GM21390 (cell line): Measurements from ENCODE around the gene PCDH19.
"Not testable (repeated sequence)": the region's sequence is repeated elsewhere in the genome, so short reads cannot be mapped to it uniquely, and the experiment has no call there.

Experiments used
- ATAC-seq: cut with Tn5 transposase; IDR thresholded peaks from one replicate; pipeline ENCODE4 v1.9.1; 2021; ENCODE audit not compliant: unreplicated experiment

PCDH19 gene

GRCh38 chrX:100409610-100410590, at the start of gene PCDH19:
Gene PCDH19, minus strand, starts transcription at chrX:100410273. Its CDS starts 1,676 bp downstream, at chrX:100408597.
- ATAC-seq = no peak

- no peak for ATAC-seq
Measured at GRCh38 chrX:100449696-100450608, 39.9 kb upstream of the PCDH19 start.

GRCh38 chrX:100447655-100448397, 37.8 kb upstream of the PCDH19 start:
- ATAC-seq = no peak

- ATAC-seq = no peak
Measured at GRCh38 chrX:100445593-100445992, 35.5 kb upstream of the PCDH19 start.

- ATAC-seq = not testable (repeated sequence)
Measured at GRCh38 chrX:100441321-100441720, 31.2 kb upstream of the PCDH19 start.

GRCh38 chrX:100440006-100440405, 29.9 kb upstream of the PCDH19 start:
- ATAC-seq = no peak

GRCh38 chrX:100435726-100436125, 25.7 kb upstream of the PCDH19 start:
- no peak for ATAC-seq

- no peak for ATAC-seq
Measured at GRCh38 chrX:100424012-100424411, 13.9 kb upstream of the PCDH19 start.

GRCh38 chrX:100418556-100418955, 8.5 kb upstream of the PCDH19 start:
- ATAC-seq = no peak

- no peak for ATAC-seq
Measured at GRCh38 chrX:100417681-100418080, 7.6 kb upstream of the PCDH19 start.

- peak; percentile 76 for ATAC-seq
Measured at GRCh38 chrX:100413229-100413628, 3.2 kb upstream of the PCDH19 start.

- ATAC-seq = no peak
Measured at GRCh38 chrX:100411802-100412715, 2.0 kb upstream of the PCDH19 start.

GRCh38 chrX:100410901-100411801, 1.1 kb upstream of the PCDH19 start:
- no peak for ATAC-seq

GRCh38 chrX:100408713-100409609, 1.1 kb downstream of the PCDH19 start:
- ATAC-seq = no peak

- no peak for ATAC-seq
Measured at GRCh38 chrX:100407784-100408712, 2.0 kb downstream of the PCDH19 start.

GRCh38 chrX:100407147-100407783, 2.8 kb downstream of the PCDH19 start:
- ATAC-seq = no peak
